ENCODE results near the gene EMC6. TPM values are rescaled to one million over a fixed set of nuclear protein-coding genes. Genes with fewer than 3 reads are reported as not detected.

The EMC6 gene
- total RNA-seq, 1 experiment from 2014 or later = 72.2 TPM

DNA sequence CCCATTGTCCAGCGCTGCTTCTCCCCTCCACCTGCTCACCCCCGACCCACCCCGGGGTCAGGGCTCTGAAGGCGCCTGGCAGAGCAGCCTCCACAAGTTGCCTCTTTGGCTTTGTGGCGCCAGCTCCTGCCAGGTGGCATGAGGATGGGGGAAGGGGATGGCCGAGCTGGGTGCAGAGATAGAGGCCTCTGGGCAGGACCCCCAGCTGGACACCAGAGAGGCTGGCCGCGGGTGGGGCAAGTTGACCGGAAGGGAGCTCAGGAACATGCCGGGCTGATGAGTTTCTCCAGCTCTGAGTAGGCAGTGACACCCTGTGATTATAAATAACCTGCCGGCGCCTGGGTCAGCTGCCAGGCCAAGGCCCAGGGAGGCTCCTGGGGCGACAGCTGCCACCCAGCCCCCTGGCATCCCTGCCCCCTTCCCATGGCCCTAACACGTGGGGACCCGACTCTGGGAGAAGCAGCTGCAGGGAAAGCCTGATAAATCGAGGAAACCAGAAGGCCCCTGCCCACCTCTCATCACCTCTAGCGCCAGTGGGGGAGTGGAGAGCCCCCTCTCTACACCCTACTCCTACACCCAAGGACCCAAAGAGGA is 26.6 kb downstream of the EMC6 start:
- H2BK12ac ChIP-seq (ENCODE audit: insufficient read length, low read depth, low read length) = no peak overlapping the region
- no peak overlapping the region for H4K91ac ChIP-seq (ENCODE audit: insufficient read length, low read depth, low read length)
- H3K9me3 ChIP-seq (ENCODE audit: control insufficient read depth, low read depth, low read length) = no peaks in the 10 kb centered on the region
- peak overlapping the region; percentile 63 to 76 for H3K4me3 Mint-ChIP-seq
- H2BK5ac ChIP-seq (ENCODE audit: insufficient read length, low read length) = no peak overlapping the region
- H4K20me1 ChIP-seq (ENCODE audit: control insufficient read depth, insufficient read depth, insufficient read length) = peaks cover 3% of the 10 kb centered on the region
- H3K23me2 ChIP-seq (ENCODE audit: insufficient read length, low read depth, low read length, poor library complexity, severe bottlenecking) = peaks cover 4% of the 10 kb centered on the region
- no peaks in the 10 kb centered on the region for H3K79me1 ChIP-seq (ENCODE audit: insufficient read depth, low read depth, low read length, poor library complexity, severe bottlenecking)
- no peak overlapping the region for H3T11ph ChIP-seq (ENCODE audit: low read length)
- no peaks in the 10 kb centered on the region for H3K4me1 ChIP-seq (ENCODE audit: insufficient read depth, low read length)
- H3K27ac ChIP-seq (ENCODE audit: insufficient read length, low read depth, low read length) = no peak overlapping the region
- no peak overlapping the region for H2BK20ac ChIP-seq (ENCODE audit: low read depth, low read length, poor library complexity, severe bottlenecking)
- no peak overlapping the region for H3K27ac Mint-ChIP-seq
- no peaks in the 10 kb centered on the region; a peak in 1 of 5 replicates for H3K9me3 Mint-ChIP-seq
- H3K27me3 ChIP-seq (ENCODE audit: insufficient read depth, low read length) = no peaks in the 10 kb centered on the region
- H3K9ac ChIP-seq (ENCODE audit: extremely low read depth, insufficient read length, low read length) = no peak overlapping the region
- H3K36me3 Mint-ChIP-seq (ENCODE audit: insufficient read depth in 1 of 3, low read depth in 3 of 3) = no peaks in the 10 kb centered on the region
- H3K23ac ChIP-seq (ENCODE audit: insufficient read length, low read depth, low read length) = no peak overlapping the region
- no peak overlapping the region for H2BK120ac ChIP-seq (ENCODE audit: low read depth, low read length, poor library complexity, severe bottlenecking)
- no peak overlapping the region for H4K8ac ChIP-seq (replicated peaks; ENCODE audit: insufficient read length, low read depth, low read length)
- H2AFZ ChIP-seq (ENCODE audit: low read length) = no peak overlapping the region
- TF ChIP-seq, protein P1, sequence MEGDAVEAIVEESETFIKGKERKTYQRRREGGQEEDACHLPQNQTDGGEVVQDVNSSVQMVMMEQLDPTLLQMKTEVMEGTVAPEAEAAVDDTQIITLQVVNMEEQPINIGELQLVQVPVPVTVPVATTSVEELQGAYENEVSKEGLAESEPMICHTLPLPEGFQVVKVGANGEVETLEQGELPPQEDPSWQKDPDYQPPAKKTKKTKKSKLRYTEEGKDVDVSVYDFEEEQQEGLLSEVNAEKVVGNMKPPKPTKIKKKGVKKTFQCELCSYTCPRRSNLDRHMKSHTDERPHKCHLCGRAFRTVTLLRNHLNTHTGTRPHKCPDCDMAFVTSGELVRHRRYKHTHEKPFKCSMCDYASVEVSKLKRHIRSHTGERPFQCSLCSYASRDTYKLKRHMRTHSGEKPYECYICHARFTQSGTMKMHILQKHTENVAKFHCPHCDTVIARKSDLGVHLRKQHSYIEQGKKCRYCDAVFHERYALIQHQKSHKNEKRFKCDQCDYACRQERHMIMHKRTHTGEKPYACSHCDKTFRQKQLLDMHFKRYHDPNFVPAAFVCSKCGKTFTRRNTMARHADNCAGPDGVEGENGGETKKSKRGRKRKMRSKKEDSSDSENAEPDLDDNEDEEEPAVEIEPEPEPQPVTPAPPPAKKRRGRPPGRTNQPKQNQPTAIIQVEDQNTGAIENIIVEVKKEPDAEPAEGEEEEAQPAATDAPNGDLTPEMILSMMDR (conservative IDR thresholded peaks at IDR 0.05) = no peak
- peaks cover 5 to 9% of the 10 kb centered on the region in 2 experiments for H3K4me1 Mint-ChIP-seq
- no peak overlapping the region for H3K4ac ChIP-seq (ENCODE audit: low read depth, low read length)
- H3K14ac ChIP-seq (ENCODE audit: insufficient read depth, low read length) = no peak overlapping the region
- H3K79me2 ChIP-seq (ENCODE audit: insufficient read depth, low read length) = no peaks in the 10 kb centered on the region
- no peak overlapping the region for H3K18ac ChIP-seq (ENCODE audit: insufficient read length, low read depth, low read length)
- WGBS (ENCODE audit: extremely low coverage, insufficient read length, low lambda C conversion rate) = no CpG with 5 or more reads among the region's 17 CpGs
- no peak overlapping the region for H4K5ac ChIP-seq (ENCODE audit: insufficient read length, low read depth, low read length)
- peaks cover 44% of the 10 kb centered on the region for H3K27me3 Mint-ChIP-seq (ENCODE audit: low read depth)
- DNase-seq = no peak
- H2AK5ac ChIP-seq (ENCODE audit: insufficient read length, low read length) = no peak overlapping the region
- H2BK15ac ChIP-seq (ENCODE audit: low read depth, low read length) = no peak overlapping the region
- no peak overlapping the region for H3K56ac ChIP-seq (ENCODE audit: insufficient read length, low read depth, low read length)
- H3K4me2 ChIP-seq (ENCODE audit: insufficient read depth, insufficient read length, low read length) = peak overlapping the region; percentile 46
